Neuron (in vitro differentiated cells): ENCODE measurements around the gene PARD3.

Experiments used
- H2AFZ ChIP-seq: one replicate; pipeline ENCODE4 v1.6.1; 2013; ENCODE audit warnings: low read depth, mild to moderate bottlenecking, inconsistent platforms, low read length, moderate library complexity
- H3K27me3 ChIP-seq: one replicate; pipeline ENCODE4 v1.6.1; 2013; ENCODE audit warnings: low read length; ENCODE audit not compliant: insufficient read depth
- H3K36me3 ChIP-seq: one replicate; pipeline ENCODE4 v1.6.1; 2013; ENCODE audit warnings: low read length; ENCODE audit not compliant: insufficient read depth
- H3K4me1 ChIP-seq: one replicate; pipeline ENCODE4 v1.6.1; 2013; ENCODE audit warnings: low read length; ENCODE audit not compliant: insufficient read depth
- H3K4me3 ChIP-seq: 2 replicates; pipeline ENCODE4 v1.5.1; 2013; ENCODE audit warnings: mild to moderate bottlenecking, low read length, moderate library complexity
- H3K9me3 ChIP-seq: one replicate; pipeline ENCODE4 v1.6.1; 2013; ENCODE audit warnings: low read length

Gene PARD3

GRCh38 chr10:34780818-34781380 is 34.2 kb downstream of the PARD3 start:
- no peak overlapping the region for H2AFZ ChIP-seq
- H3K36me3 ChIP-seq = no peaks in the 10 kb centered on the region
- no peaks in the 10 kb centered on the region for H3K27me3 ChIP-seq
- H3K9me3 ChIP-seq = no peaks in the 10 kb centered on the region
- peak overlapping the region; percentile 15 for H3K4me3 ChIP-seq
- H3K4me1 ChIP-seq = peaks cover 25% of the 10 kb centered on the region

DNA sequence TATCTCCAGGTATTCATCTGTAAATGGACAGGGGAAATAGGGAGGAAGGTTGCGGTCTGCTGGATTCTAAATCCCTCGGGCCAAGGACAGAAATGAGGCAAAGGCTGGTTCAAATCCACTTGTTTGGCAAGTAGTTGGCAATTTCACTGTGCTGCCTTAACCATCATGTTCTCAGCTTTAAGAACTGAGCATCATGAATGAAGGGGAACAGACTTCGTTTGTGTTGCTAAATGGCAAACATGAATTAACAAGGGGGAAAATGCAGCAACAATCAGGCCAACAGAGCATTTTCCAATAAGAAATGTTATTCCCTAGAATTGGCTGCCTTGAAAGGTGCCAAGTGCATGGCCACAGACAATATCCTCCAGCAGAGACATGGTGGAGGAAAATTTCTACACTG is 36.9 kb downstream of the PARD3 start:
- Histone ChIP-seq H3K27me3 (no peaks in the 10 kb centered on the region), H3K36me3 (no peaks in the 10 kb centered on the region), H3K4me1 (peaks cover 25% of the 10 kb centered on the region), H3K4me3 (no peak overlapping the region), H2AFZ (no peak overlapping the region), H3K9me3 (no peaks in the 10 kb centered on the region)

- H3K4me1 ChIP-seq = peaks cover 15% of the 10 kb centered on the region
- H3K9me3 ChIP-seq = no peaks in the 10 kb centered on the region
- no peak overlapping the region for H3K4me3 ChIP-seq
- H2AFZ ChIP-seq = no peak overlapping the region
- no peaks in the 10 kb centered on the region for H3K27me3 ChIP-seq
- no peaks in the 10 kb centered on the region for H3K36me3 ChIP-seq
These were observed 38.9 kb downstream of the PARD3 start for GRCh38 chr10:34776090-34776690.

DNA sequence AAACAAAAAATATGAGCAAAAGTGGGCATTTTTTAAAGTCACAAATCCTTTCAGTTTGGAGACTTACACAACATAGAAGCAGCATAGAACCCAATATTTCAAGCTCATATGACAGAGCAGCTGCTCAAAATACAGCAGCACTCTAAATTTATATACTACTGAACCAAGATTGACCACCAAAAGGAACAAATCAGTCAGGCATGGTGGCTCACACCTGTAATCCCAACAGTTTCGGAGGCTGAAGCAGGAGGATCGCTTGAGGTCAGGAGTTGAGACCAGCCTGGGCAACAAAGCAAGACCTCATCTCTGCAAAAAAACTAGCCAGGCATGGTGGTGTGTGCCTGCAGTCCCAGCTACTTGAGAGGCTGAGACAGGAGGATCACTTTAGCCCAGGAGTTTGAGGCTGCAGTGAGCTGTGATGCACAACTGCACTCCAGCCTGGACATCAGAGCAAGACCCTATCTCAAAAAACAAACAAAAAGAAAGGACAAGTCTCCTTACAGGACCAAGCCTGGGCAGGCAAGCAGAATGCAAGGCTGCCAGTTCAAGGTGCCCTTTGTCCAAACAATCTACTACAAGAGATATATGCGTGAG is 40.0 kb downstream of the PARD3 start:
- no peaks in the 10 kb centered on the region for H3K27me3 ChIP-seq
- H3K4me3 ChIP-seq = no peak overlapping the region
- H3K4me1 ChIP-seq = peaks cover 4% of the 10 kb centered on the region
- H2AFZ ChIP-seq = no peak overlapping the region
- no peaks in the 10 kb centered on the region for H3K9me3 ChIP-seq
- H3K36me3 ChIP-seq = no peaks in the 10 kb centered on the region

DNA sequence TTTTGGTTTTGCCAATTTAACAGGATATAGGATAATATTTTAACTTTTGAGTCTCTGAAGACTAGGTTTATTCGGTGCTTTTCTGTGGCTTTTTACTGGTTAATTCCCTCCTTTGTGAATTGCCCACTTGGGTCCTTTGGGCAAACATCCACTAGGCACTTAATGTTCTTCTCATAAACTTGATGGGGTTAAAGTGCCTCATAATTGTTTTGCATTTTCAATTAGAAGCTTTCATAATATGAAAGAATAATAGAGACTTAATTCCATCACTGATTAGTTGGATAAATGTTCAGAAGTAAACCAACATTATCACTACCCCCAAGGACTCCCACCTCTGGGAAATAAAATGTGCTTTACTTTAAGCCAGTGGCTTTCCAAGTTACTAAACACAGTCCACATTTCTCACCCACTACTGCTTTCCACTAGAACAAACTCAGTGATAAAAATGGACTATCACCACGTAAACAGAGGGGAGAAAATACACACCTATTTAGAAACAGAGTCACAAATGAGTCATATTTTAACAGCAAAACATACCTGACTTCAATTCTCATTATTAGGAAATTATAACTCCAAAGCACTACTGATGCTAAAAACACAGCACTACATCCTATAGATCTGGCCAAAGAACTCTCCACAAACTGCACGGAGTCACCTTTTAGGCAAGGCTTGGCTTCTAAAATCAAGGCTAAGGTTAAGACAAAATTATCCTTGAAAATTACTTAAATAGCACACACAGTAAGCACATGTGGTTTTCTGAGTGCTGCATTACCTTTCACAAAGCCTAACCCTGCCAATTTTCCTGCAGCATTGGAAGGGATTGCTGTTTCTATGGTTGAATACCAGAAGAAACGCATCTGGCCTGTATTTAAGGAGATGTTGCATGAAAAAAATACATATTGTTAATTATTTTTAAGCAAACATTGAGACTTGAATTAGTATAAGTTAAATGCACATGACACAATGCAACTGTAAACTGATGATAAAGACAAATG is 41.2 kb downstream of the PARD3 start:
- no peaks in the 10 kb centered on the region for H3K36me3 ChIP-seq
- no peaks in the 10 kb centered on the region for H3K27me3 ChIP-seq
- no peak overlapping the region for H2AFZ ChIP-seq
- H3K4me3 ChIP-seq = no peak overlapping the region
- H3K4me1 ChIP-seq = no peaks in the 10 kb centered on the region
- no peaks in the 10 kb centered on the region for H3K9me3 ChIP-seq

GRCh38 chr10:34771525-34771924 is 43.6 kb downstream of the PARD3 start:
- Histone ChIP-seq H3K9me3 (no peaks in the 10 kb centered on the region), H3K4me3 (no peak overlapping the region), H3K36me3 (no peaks in the 10 kb centered on the region), H2AFZ (no peak overlapping the region), H3K27me3 (no peaks in the 10 kb centered on the region), H3K4me1 (peaks cover 8% of the 10 kb centered on the region)

- Histone ChIP-seq H3K4me1 (peaks cover 10% of the 10 kb centered on the region), H3K9me3 (no peaks in the 10 kb centered on the region), H2AFZ (no peak overlapping the region)
These were observed 44.0 kb downstream of the PARD3 start for GRCh38 chr10:34771106-34771505.

GRCh38 chr10:34769899-34770298 is 45.2 kb downstream of the PARD3 start:
- no peak overlapping the region for H2AFZ ChIP-seq
- no peaks in the 10 kb centered on the region for H3K27me3 ChIP-seq
- H3K4me1 ChIP-seq = peaks cover 10% of the 10 kb centered on the region
- H3K4me3 ChIP-seq = no peak overlapping the region
- no peaks in the 10 kb centered on the region for H3K36me3 ChIP-seq
- H3K9me3 ChIP-seq = no peaks in the 10 kb centered on the region

More at GRCh38 chr10:34771106-34771505, 44.0 kb downstream of the PARD3 start:
- Histone ChIP-seq H3K27me3 (no peaks in the 10 kb centered on the region), H3K4me3 (no peak overlapping the region), H3K36me3 (no peaks in the 10 kb centered on the region)

DNA sequence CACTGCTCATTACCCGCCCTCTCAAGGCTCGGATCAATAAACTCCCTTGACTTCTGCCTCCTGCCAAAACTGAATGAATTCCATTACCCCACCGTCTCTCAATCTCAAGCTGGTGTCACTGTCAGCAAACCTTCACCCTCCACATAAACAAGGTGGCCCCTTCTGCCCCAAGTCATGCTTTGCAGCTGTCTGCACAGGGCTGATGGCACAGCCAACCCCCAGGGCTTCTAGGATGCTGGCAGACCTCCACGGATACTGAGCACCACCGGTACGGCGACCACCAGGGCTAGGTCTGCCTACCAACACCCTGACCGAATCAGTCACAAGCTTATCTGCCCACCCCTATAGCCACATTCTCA is 46.1 kb downstream of the PARD3 start:
- Histone ChIP-seq H3K27me3 (no peaks in the 10 kb centered on the region), H2AFZ (no peak overlapping the region), H3K36me3 (no peaks in the 10 kb centered on the region), H3K4me3 (no peak overlapping the region), H3K4me1 (peaks cover 10% of the 10 kb centered on the region), H3K9me3 (no peaks in the 10 kb centered on the region)

DNA sequence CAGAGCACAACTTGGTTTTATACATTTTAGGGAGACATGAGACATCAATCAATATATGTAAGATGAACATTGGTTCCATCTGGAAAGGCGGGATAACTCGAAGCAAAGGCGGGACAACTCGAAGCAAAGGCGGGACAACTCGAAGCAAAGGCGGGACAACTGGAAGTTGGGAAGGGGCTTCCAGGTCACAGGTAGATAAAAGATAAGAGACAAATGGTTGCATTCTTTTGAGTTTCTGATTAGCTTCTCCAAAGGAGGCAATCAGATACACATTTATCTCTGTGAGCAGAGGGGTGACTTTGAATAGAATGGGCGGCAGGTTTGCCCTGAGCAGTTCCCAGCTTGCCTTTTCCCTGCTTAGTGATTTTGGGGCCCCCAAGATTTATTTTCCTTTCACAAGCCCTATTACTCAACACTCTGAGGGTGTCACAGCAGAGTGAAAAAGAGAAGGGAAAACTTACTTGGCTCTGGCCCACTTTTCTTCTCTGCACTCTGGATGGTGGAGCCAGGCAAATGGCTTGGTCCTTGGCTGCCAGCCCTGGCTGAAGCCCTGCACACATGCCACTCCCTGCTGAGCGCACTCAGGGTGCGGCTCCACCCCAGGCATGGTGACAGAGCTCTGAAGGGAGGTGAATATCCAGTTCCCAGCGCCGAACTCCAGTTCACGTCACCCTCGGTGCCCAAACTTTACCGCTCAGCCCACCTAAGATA is 46.7 kb downstream of the PARD3 start:
- no peak overlapping the region for H2AFZ ChIP-seq
- H3K4me1 ChIP-seq = peaks cover 10% of the 10 kb centered on the region
- no peaks in the 10 kb centered on the region for H3K9me3 ChIP-seq
- no peaks in the 10 kb centered on the region for H3K27me3 ChIP-seq
- H3K36me3 ChIP-seq = no peaks in the 10 kb centered on the region
- no peak overlapping the region for H3K4me3 ChIP-seq

DNA sequence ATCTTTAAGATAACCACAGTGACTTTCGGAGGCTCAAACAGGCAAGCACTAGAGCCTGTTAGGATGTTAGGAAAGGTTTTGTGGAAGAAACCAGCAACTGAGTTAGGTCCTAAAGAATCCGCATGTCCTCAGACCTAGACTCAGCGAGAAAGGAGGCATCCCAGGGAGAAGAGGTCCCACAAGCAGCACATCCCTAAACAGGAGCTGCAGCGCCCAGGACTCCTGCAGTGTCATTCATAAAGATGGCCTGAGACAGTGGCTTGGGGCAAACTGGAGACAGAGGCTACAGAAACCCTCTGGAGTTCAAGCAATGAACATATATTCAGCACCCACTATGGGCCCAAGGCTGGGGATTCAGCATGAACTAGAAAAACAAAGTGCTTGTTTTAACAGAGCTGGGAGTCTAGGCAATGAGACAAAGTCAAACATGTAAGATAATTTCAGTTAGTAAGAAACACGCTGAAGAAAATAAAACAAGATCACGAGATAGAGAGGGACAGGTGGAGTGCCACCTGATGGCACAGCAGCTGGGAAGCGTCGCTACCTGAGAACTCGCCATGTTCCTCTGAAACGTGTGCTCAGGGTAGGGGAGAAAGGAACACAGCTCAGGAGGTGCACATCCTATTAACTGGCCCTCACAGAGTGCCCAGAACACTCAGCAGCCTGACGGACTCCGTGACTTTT is 48.1 kb downstream of the PARD3 start:
- H3K36me3 ChIP-seq = no peaks in the 10 kb centered on the region
- no peak overlapping the region for H3K4me3 ChIP-seq
- no peaks in the 10 kb centered on the region for H3K9me3 ChIP-seq
- H3K27me3 ChIP-seq = no peaks in the 10 kb centered on the region
- no peak overlapping the region for H2AFZ ChIP-seq
- peaks cover 18% of the 10 kb centered on the region for H3K4me1 ChIP-seq

DNA sequence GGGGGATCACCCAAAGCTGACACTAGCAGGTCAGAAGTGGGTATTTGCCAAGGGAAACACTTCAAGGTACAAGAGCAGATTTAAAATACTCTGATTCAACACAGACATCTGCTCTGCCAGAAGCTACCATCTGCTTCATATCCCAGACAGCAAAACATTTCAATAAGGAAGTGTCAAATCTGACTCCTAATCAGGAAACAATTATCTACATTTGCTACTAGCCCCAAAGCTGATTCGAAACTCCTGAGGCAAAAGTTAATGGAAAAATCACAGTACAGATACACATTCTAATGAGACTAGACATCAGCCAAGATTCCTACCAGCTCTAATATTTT is 48.9 kb downstream of the PARD3 start:
- no peak overlapping the region for H2AFZ ChIP-seq
- H3K36me3 ChIP-seq = no peaks in the 10 kb centered on the region
- no peak overlapping the region for H3K4me3 ChIP-seq
- no peaks in the 10 kb centered on the region for H3K9me3 ChIP-seq
- peaks cover 18% of the 10 kb centered on the region for H3K4me1 ChIP-seq
- H3K27me3 ChIP-seq = no peaks in the 10 kb centered on the region
